Fibroblast of villous mesenchyme (primary cell): Measurements from ENCODE around the gene CAMK1D. TPM values are rescaled to one million over a fixed set of nuclear protein-coding genes. Genes with fewer than 3 reads are reported as not detected.

Source experiments
- DNase-seq: peaks from one replicate; pipeline ENCODE4 v3.0.0-alpha.2; 2010; ENCODE audit warnings: low read depth
- H3K4me3 ChIP-seq: 2 replicates; pipeline ENCODE4 v1.5.1; 2011; ENCODE audit warnings: low read depth, mild to moderate bottlenecking, low read length
- total RNA-seq: library from RNA; depleted of rRNA; stranded (reverse); fragments of >200 nt; gene quantifications from 2 replicates; pipeline ENCODE4 v1.2.3, GENCODE V29; 2012
- TF ChIP-seq, protein P1 (sequence below): IDR thresholded peaks from 2 replicates; pipeline ENCODE4 v1.5.1; 2012; ENCODE audit warnings: low read depth, mild to moderate bottlenecking, low read length; ENCODE audit not compliant: insufficient read depth

The CAMK1D gene
- total RNA-seq, 1 donor: 1.3 TPM

- DNase-seq: no peak
- no peak overlapping the region for H3K4me3 ChIP-seq
- TF ChIP-seq, protein P1, sequence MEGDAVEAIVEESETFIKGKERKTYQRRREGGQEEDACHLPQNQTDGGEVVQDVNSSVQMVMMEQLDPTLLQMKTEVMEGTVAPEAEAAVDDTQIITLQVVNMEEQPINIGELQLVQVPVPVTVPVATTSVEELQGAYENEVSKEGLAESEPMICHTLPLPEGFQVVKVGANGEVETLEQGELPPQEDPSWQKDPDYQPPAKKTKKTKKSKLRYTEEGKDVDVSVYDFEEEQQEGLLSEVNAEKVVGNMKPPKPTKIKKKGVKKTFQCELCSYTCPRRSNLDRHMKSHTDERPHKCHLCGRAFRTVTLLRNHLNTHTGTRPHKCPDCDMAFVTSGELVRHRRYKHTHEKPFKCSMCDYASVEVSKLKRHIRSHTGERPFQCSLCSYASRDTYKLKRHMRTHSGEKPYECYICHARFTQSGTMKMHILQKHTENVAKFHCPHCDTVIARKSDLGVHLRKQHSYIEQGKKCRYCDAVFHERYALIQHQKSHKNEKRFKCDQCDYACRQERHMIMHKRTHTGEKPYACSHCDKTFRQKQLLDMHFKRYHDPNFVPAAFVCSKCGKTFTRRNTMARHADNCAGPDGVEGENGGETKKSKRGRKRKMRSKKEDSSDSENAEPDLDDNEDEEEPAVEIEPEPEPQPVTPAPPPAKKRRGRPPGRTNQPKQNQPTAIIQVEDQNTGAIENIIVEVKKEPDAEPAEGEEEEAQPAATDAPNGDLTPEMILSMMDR: no peak
Measured at GRCh38 chr10:12700557-12700874, 351.2 kb downstream of the CAMK1D start.

DNA sequence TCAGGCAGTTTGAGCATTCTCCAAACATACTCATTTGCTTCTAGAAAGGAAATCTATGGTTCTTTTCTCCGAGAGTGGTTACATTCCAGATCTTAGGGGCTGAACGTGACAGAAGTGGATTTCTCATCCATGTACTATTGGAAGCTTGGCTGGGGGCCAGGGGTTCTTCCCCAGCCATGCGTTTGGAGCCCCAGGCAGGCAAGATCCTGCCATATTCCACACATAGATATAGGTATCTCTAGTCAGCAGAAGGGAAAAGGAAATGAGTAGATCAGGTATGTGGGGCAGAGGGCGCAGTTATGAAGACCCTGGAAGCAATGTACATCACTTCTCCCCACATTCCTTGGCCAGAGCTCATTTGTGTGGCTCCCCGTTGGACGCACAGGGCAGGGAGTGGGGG lies 352.3 kb downstream of the CAMK1D start:
- no peak overlapping the region for H3K4me3 ChIP-seq
- no peak for DNase-seq
- TF ChIP-seq, protein P1: no peak

DNA sequence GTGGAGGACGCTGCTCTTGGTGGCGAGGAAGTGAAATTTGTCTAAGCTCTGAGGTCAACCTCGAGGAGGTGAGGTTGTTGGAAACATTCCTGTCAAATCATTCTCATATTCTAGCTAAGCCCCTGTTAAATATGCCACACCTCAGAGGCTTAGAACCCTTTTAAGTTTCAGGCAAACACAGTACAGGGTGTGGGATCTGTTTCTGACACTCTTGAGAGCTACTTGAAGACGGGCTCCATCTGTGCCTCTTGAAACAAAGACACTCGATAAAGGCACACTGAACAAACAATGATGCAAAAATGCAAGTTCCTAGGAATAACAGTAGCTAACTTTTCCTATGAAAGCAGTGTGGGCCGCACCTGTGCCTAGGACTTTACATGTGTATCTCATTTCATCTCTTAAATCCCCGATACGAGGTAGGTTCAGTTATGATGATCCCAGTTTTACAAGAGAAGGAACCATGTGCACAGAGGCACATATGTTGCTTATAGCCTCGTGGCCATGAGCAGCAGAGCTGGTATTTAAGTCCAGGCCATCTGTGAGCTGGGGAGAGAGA lies 352.9 kb downstream of the CAMK1D start:
- no peak overlapping the region for H3K4me3 ChIP-seq
- TF ChIP-seq, protein P1: no peak
- no peak for DNase-seq

DNA sequence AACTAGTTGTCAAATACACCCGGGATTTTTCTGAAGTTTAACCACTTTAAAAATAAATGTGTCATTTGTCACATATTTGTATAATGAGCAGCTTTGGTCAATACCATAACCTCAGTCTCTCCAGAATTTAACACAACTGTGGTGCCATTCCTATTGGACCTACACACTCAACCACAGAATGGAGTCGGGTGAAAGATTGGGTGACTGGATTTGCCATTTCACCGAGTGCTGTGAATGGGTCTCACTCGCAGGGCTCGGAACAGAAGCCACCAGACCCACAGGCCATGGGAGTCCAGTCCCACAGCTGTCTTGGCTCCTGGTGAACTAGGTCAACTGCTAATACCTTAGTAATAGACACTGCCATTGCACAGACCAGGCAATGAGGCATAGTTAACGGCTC lies 353.8 kb downstream of the CAMK1D start:
- TF ChIP-seq, protein P1: no peak
- no peak for DNase-seq
- no peak overlapping the region for H3K4me3 ChIP-seq

DNA sequence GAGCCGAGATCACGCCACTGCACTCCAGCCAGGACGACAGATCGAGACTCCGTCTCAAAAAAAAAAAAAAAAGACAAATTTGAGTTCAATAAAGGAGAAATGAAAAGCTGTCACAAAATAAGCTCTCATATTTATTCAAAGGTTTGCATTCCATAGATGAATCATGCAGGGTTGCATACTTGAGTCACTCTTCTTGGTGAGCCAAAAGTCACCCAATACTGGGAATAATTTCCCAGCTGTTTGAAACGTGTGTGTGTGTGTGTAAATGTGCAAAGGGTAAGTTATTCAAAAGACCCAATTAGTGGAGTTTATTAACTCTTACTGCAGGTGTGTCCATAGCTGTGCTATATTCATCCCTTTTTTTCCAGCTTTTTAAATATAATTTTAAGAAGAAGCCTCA lies 354.5 kb downstream of the CAMK1D start:
- H3K4me3 ChIP-seq: no peak overlapping the region
- peak; percentile 61 for DNase-seq
- TF ChIP-seq, protein P1: no peak

DNA sequence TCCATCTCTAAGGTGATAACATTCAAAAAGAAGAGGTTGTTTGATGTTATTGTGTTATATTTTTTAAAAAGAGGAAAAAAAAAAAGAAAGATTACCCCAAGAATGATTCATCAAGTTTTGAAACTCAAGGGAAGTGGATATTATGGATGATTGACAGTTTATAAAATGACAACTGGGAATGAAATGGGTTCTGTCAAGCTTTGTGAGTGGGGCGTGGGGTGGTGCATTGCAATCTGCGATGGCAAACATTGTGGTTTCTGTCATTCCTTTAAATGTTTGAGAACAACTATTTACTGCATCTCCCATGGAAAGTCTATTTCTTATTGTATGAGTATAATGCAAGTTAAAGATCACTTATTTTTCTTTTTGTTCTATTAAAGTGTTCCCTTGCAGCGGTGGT lies 355.1 kb downstream of the CAMK1D start:
- H3K4me3 ChIP-seq: no peak overlapping the region
- TF ChIP-seq, protein P1: no peak
- peak; percentile 26 for DNase-seq

DNA sequence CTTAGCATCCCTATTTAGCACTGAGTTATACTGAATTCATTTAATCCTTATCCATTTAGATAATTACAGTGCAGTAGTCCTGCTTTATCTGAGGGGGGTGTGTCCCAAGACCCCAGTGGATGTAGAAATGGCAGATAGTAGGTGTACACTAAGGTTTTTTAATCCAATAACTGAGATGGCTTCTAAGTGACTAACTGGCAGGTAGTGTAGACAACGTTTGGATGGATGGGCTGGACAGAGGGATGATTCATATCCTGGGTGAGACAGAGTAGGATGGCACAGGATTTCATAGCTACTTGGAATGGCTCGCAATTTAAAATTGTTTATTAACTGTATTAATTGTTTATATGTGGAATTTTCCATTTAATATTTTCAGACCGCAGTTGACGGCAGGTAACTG lies 356.6 kb downstream of the CAMK1D start:
- DNase-seq: no peak
- no peak overlapping the region for H3K4me3 ChIP-seq
- TF ChIP-seq, protein P1: no peak
